ENCODE results near the gene GATAD2A.
A peak's percentile ranks its signal among the peaks of the same experiment; 100 is the strongest.

GATAD2A gene

GRCh38 chr19:19421299-19421696 is 15.8 kb downstream of the GATAD2A start:
- no peak for DNase-seq
- CTCF ChIA-PET: no interaction called here
- Mint-ChIP-seq H3K9me3 (no peaks in the 10 kb centered on the region), H3K27me3 (no peaks in the 10 kb centered on the region), H3K4me1 (peaks cover 39% of the 10 kb centered on the region), H3K36me3 (peaks cover 8% of the 10 kb centered on the region), H3K27ac (peak overlapping the region; percentile 51), H3K4me3 (no peak overlapping the region)

- H3K4me1 Mint-ChIP-seq: peaks cover 40% of the 10 kb centered on the region
- H3K4me3 Mint-ChIP-seq: no peak overlapping the region
- H3K9me3 Mint-ChIP-seq: no peaks in the 10 kb centered on the region
- DNase-seq: no peak
- H3K27me3 Mint-ChIP-seq: no peaks in the 10 kb centered on the region
- no peak overlapping the region for H3K27ac Mint-ChIP-seq
- CTCF ChIA-PET: no interaction called here
- H3K36me3 Mint-ChIP-seq: peaks cover 12% of the 10 kb centered on the region
These were observed 16.7 kb downstream of the GATAD2A start for GRCh38 chr19:19422156-19422555.

GRCh38 chr19:19423322-19423721 is 17.8 kb downstream of the GATAD2A start:
- peaks cover 16% of the 10 kb centered on the region for H3K36me3 Mint-ChIP-seq
- no peak for DNase-seq
- H3K4me3 Mint-ChIP-seq: no peak overlapping the region
- H3K9me3 Mint-ChIP-seq: no peaks in the 10 kb centered on the region
- no peaks in the 10 kb centered on the region for H3K27me3 Mint-ChIP-seq
- H3K4me1 Mint-ChIP-seq: peaks cover 28% of the 10 kb centered on the region
- no peak overlapping the region for H3K27ac Mint-ChIP-seq
- CTCF ChIA-PET: interaction anchor here (0.9 kb wide), 1 partner anchor 109 kb away, joined by 3 read pairs; no protein-coding TSS in a partner anchor

GRCh38 chr19:19425170-19425875 is 19.8 kb downstream of the GATAD2A start:
- H3K27ac Mint-ChIP-seq: no peak overlapping the region
- peaks cover 19% of the 10 kb centered on the region for H3K4me1 Mint-ChIP-seq
- H3K36me3 Mint-ChIP-seq: peaks cover 17% of the 10 kb centered on the region
- DNase-seq: no peak
- no peaks in the 10 kb centered on the region for H3K27me3 Mint-ChIP-seq
- no peak overlapping the region for H3K4me3 Mint-ChIP-seq
- CTCF ChIA-PET: no interaction called here
- no peaks in the 10 kb centered on the region for H3K9me3 Mint-ChIP-seq

- peaks cover 12% of the 10 kb centered on the region for H3K4me1 Mint-ChIP-seq
- peaks cover 10% of the 10 kb centered on the region for H3K36me3 Mint-ChIP-seq
- no peaks in the 10 kb centered on the region for H3K9me3 Mint-ChIP-seq
- no peak overlapping the region for H3K27ac Mint-ChIP-seq
- no peak for DNase-seq
- H3K4me3 Mint-ChIP-seq: no peak overlapping the region
- no peaks in the 10 kb centered on the region for H3K27me3 Mint-ChIP-seq
- CTCF ChIA-PET: interaction anchor here (1.3 kb wide), 1 partner anchor 65 kb away, joined by 3 read pairs; no protein-coding TSS in a partner anchor
These were observed 20.7 kb downstream of the GATAD2A start for GRCh38 chr19:19426216-19426615.

GRCh38 chr19:19426799-19427198 is 21.3 kb downstream of the GATAD2A start:
- DNase-seq: no peak
- no peaks in the 10 kb centered on the region for H3K27me3 Mint-ChIP-seq
- H3K36me3 Mint-ChIP-seq: peaks cover 12% of the 10 kb centered on the region
- H3K4me3 Mint-ChIP-seq: no peak overlapping the region
- peaks cover 12% of the 10 kb centered on the region for H3K4me1 Mint-ChIP-seq
- peak overlapping the region; percentile 64 for H3K27ac Mint-ChIP-seq
- CTCF ChIA-PET: interaction anchor here (1.3 kb wide), 1 partner anchor 64 kb away, joined by 3 read pairs; no protein-coding TSS in a partner anchor
- no peaks in the 10 kb centered on the region for H3K9me3 Mint-ChIP-seq

GRCh38 chr19:19427302-19427701 is 21.8 kb downstream of the GATAD2A start:
- H3K9me3 Mint-ChIP-seq: no peaks in the 10 kb centered on the region
- H3K27ac Mint-ChIP-seq: peak overlapping the region; percentile 49
- no peak for DNase-seq
- CTCF ChIA-PET: no interaction called here
- H3K36me3 Mint-ChIP-seq: peaks cover 12% of the 10 kb centered on the region
- H3K27me3 Mint-ChIP-seq: no peaks in the 10 kb centered on the region
- peaks cover 13% of the 10 kb centered on the region for H3K4me1 Mint-ChIP-seq
- H3K4me3 Mint-ChIP-seq: no peak overlapping the region

- H3K4me1 Mint-ChIP-seq: peaks cover 14% of the 10 kb centered on the region
- CTCF ChIA-PET: no interaction called here
- H3K4me3 Mint-ChIP-seq: no peak overlapping the region
- no peak for DNase-seq
- H3K27ac Mint-ChIP-seq: peak overlapping the region; percentile 76
- H3K36me3 Mint-ChIP-seq: peaks cover 12% of the 10 kb centered on the region
- no peaks in the 10 kb centered on the region for H3K9me3 Mint-ChIP-seq
- no peaks in the 10 kb centered on the region for H3K27me3 Mint-ChIP-seq
These were observed 22.5 kb downstream of the GATAD2A start for GRCh38 chr19:19427944-19428343.

- Mint-ChIP-seq H3K27ac (no peak overlapping the region), H3K27me3 (no peaks in the 10 kb centered on the region), H3K36me3 (peaks cover 12% of the 10 kb centered on the region), H3K4me3 (no peak overlapping the region), H3K9me3 (no peaks in the 10 kb centered on the region), H3K4me1 (peaks cover 17% of the 10 kb centered on the region)
- no peak for DNase-seq
- CTCF ChIA-PET: no interaction called here
These were observed 23.3 kb downstream of the GATAD2A start for GRCh38 chr19:19428746-19429145.

- Mint-ChIP-seq H3K4me1 (peaks cover 13% of the 10 kb centered on the region), H3K36me3 (peaks cover 12% of the 10 kb centered on the region), H3K4me3 (no peak overlapping the region), H3K9me3 (no peaks in the 10 kb centered on the region), H3K27ac (no peak overlapping the region), H3K27me3 (no peaks in the 10 kb centered on the region)
- CTCF ChIA-PET: no interaction called here
- DNase-seq: no peak
These were observed 23.9 kb downstream of the GATAD2A start for GRCh38 chr19:19429361-19429760.

GRCh38 chr19:19432732-19433131 is 27.3 kb downstream of the GATAD2A start:
- Mint-ChIP-seq H3K27ac (peak overlapping the region; percentile 47), H3K27me3 (no peaks in the 10 kb centered on the region), H3K4me3 (no peak overlapping the region), H3K4me1 (peaks cover 14% of the 10 kb centered on the region), H3K9me3 (no peaks in the 10 kb centered on the region), H3K36me3 (peaks cover 20% of the 10 kb centered on the region)
- CTCF ChIA-PET: interaction anchor here (0.6 to 0.9 kb wide), 2 partner anchors 35 to 58 kb away, joined by 3 read pairs; no protein-coding TSS in a partner anchor
- DNase-seq: no peak

GRCh38 chr19:19433666-19434213 is 28.3 kb downstream of the GATAD2A start:
- Mint-ChIP-seq H3K27me3 (no peaks in the 10 kb centered on the region), H3K9me3 (no peaks in the 10 kb centered on the region), H3K4me3 (no peak overlapping the region), H3K27ac (no peak overlapping the region), H3K4me1 (peaks cover 19% of the 10 kb centered on the region), H3K36me3 (peaks cover 14% of the 10 kb centered on the region)
- CTCF ChIA-PET: interaction anchor here (0.9 kb wide), 1 partner anchor 57 kb away, joined by 3 read pairs; no protein-coding TSS in a partner anchor
- no peak for DNase-seq

- DNase-seq: no peak
- Mint-ChIP-seq H3K27me3 (no peaks in the 10 kb centered on the region), H3K4me3 (no peak overlapping the region), H3K27ac (no peak overlapping the region), H3K36me3 (peaks cover 14% of the 10 kb centered on the region), H3K4me1 (peaks cover 21% of the 10 kb centered on the region), H3K9me3 (no peaks in the 10 kb centered on the region)
- CTCF ChIA-PET: no interaction called here
These were observed 29.1 kb downstream of the GATAD2A start for GRCh38 chr19:19434483-19435045.

- Mint-ChIP-seq H3K4me3 (no peak overlapping the region), H3K4me1 (peaks cover 21% of the 10 kb centered on the region), H3K27ac (no peak overlapping the region), H3K27me3 (no peaks in the 10 kb centered on the region), H3K36me3 (peaks cover 20% of the 10 kb centered on the region), H3K9me3 (no peaks in the 10 kb centered on the region)
- no peak for DNase-seq
- CTCF ChIA-PET: no interaction called here
These were observed 30.7 kb downstream of the GATAD2A start for GRCh38 chr19:19436137-19436691.
